Activated T-helper 1 cell treated with anti-CD3 and anti-CD28 coated beads, Interleukin-2, amount 50 U/mL, for 16 hours (primary cell): ENCODE measurements around the gene RAP1GDS1.
"Not testable (repeated sequence)": the region's sequence is repeated elsewhere in the genome, so short reads cannot be mapped to it uniquely, and the experiment has no call there.

ENCODE experiments used
- DNase-seq, 2 donors: peaks; one replicate each; pipeline ENCODE4 v3.0.0-alpha.2; 2020; ENCODE audit warnings: low read depth in 1 of 2, low spot score in 1 of 2

The RAP1GDS1 gene

DNA sequence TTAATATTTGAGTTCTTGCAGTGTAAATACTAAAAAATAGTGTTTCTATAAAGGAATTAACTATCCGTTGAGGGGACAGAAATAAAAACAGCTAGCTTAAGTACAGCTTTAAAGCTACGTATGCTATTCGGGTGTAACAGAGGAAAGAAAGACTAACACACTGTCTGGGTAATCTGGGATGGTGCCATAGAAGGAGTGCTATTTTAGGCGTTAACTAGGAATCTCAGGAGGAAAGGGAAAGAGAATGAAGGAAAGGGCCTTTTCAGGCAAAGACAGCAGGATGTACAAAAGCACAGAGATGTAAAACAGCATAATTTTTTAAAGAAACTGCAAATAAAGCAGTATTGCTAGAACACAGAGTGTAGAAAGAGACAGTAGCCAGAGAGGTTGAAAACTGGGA lies 161.8 kb downstream of the RAP1GDS1 start:
- DNase-seq: no peak

DNA sequence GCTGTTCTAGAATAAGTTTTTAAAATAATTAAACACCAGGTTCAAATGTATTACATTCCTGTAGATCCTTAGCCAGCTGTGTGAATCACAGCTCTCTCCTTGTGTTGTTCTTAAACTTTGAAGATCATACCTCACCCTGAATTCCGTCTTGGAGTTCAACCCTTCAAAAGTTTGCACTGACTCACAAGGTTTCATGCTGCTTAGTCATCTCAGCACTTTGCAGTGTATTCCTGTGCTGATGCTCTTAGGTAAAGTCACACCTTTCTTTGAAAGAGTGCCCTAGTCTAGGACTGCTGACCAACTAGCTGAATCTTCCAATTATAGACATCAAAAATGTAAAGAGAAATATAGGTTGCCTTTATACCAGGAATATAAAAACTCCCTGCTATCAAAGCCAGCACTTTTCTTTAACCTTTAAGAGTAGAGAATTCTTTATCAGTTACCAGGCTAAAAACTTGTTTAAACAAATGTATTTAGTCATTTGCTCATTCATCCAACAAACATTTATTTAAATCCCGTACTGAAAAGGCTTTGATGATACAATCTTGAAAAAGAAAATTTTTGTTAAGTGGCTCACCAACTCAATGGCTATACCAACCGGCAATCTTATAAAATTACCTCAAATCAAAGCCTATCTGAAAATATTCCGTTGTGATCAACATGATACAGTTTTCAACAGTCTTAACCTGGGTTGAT lies 169.7 kb downstream of the RAP1GDS1 start:
- DNase-seq: no peak

DNA sequence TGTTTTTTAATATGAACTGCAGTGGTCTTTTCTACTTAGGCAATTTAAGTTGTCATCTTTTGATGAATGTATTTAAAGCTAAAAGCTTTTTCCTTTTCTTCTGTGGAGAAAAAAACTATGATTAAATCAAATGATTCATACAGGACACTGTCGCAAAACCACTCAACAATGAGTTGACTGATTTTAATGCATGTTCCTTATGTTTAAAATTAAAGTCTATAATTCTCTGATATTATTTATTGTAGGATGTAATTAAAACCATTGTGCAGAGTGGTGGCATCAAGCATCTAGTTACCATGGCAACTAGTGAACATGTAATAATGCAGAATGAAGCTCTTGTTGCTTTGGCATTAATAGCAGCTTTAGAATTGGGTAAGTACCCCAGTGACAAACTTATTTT lies 172.5 kb downstream of the RAP1GDS1 start:
- DNase-seq: no peak

DNA sequence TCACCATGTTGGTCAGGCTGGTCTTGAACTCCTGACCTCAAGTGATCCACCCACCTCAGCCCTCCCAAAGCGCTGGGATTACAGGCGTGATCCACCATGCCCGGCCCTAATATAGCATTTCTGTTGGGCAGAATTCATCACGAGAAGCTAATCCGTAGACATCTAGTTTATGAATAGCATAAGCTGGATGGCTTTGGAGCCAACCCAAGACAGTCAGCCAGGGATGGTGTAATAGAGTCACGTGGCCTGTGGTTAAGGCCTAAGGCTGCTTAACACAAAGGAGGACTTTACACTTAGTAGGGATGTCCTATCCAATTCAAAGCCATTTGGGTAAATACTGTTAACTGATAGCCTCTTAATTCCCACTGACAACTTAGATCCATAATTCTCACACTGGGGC lies 173.6 kb downstream of the RAP1GDS1 start:
- DNase-seq: no peak

DNA sequence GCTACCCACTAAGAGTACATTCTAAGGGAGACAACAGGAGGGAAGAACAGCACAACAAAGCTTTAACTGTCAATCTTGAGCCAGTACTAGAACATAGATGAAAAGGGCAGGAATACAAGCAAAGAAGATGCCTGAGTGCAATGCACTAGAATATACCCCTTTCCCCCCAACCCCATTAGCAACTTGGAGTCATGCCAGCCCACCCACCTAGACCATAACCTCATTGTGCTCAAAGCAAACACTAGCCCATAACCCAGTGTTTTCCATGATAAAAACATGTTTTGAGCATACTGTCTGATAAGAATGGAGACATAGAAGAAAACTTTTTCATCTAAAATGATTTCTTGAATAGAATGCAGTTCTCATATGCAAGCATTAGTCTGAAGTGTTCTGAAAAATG lies 183.2 kb downstream of the RAP1GDS1 start:
- no peak for DNase-seq

DNA sequence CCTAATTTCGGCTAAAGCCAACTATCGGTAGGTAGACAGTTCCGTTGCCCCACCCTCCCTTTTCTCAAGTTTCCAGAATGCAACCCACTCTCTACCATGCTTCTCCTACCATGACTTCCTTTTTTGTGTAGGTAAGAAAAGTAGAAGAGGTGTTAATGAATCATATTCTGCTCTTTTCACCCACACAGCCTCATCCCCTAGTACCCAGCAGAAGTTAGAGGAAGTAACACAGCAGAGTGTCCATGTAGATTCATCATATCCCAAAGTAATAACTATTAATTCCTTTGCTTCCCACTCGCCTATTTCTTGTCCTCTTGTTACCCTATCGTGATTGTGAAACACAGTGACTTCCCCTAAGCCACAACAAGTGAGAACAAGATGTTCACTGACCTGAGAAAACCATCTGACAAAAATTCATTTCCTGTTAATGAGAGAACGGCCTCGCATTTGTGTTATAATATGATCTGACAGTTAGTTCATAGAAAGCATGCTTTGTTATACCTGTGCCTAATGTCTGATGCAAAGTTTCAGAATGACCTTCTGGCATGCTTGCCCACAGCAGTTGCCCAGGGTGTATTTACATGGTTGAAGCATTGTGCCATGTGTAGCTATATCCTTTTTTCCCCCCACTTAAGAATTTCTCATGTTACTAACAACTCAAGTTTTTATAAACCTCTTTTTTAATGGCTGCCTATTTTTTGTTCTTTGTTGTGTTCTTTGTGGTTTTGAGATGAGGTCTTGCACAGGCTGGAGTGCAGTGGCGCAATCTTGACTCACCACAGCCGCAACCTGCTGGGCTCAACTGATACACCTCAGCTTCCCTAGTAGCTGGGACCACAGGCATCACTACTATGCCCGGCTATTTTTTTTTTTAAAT lies 185.6 kb downstream of the RAP1GDS1 start:
- peak; percentile 28 to 31 for DNase-seq

DNA sequence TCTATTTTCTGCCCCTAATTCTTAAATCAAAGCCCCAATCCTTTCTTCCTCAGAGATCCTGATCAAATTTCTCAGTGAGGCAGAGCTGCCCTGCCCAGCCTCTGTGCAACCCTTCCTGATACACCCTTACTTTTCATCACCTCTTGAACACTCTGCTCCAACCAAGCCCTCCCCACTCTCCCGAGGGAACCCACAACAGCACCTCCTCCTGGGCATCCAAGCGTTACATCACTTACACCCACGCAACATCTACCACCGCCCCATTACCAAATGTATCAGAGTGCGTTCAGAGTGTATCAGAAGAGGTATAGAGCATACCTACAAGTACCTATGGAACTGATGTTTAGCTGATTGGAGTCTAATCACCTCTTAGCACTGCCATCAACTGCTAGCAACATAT lies 186.5 kb downstream of the RAP1GDS1 start:
- DNase-seq: no peak

DNA sequence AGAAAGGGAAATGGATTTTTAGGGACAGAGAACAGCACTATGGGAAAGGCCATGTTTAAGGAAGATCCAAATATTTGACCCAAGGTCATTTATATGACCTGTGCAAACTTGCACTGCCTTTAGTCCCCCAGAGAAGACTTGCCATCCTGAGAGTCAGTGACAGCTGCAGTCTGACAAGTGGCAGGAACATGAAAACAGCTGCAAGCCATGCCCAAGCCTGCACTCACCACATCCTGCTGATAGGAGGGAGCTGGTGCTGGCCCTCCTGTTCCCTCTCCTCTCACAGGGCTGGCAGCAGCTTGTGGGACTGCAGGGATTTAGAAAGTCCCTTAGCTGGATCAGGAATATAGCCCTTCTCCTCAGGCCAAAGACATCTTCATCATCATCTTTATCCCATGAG lies 187.7 kb downstream of the RAP1GDS1 start:
- DNase-seq: no peak

DNA sequence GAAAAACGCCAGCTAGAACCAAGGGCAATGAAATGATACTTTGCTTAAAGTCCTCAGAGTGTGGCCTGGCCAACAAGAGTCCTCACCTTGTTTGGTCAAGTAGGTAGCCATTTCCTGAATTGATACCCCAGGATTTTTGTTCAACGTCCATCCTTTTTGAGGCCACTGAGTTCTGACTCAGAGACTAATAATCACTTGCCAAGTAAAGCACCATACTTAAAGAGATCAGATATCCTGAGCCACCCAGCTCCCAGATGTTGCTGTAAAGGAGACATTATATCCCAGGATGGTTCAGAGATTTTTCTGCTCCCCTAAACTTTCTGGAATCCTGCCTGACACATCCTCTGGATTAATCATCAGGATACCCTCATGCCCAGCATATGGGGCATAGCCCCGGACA lies 190.9 kb downstream of the RAP1GDS1 start:
- no peak for DNase-seq

DNA sequence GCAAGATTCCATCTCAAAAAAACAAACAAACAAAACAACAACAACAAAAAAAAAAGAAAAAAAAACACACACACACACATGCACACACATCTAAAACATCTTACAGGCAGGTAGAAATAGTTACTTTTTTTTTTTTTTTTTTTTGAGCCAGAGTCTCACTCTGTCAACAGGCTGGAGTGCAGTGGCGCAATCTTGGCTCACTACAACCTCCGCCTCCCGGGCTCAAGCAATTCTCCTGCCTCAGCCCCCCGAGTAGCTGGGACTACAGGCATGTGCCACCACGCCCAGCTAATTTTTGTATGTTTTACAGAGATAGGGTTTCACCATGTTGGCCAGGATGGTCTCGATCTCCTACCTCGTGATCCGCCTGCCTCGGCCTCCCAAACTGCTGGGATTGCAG lies 196.2 kb downstream of the RAP1GDS1 start:
- DNase-seq: not testable (repeated sequence)

DNA sequence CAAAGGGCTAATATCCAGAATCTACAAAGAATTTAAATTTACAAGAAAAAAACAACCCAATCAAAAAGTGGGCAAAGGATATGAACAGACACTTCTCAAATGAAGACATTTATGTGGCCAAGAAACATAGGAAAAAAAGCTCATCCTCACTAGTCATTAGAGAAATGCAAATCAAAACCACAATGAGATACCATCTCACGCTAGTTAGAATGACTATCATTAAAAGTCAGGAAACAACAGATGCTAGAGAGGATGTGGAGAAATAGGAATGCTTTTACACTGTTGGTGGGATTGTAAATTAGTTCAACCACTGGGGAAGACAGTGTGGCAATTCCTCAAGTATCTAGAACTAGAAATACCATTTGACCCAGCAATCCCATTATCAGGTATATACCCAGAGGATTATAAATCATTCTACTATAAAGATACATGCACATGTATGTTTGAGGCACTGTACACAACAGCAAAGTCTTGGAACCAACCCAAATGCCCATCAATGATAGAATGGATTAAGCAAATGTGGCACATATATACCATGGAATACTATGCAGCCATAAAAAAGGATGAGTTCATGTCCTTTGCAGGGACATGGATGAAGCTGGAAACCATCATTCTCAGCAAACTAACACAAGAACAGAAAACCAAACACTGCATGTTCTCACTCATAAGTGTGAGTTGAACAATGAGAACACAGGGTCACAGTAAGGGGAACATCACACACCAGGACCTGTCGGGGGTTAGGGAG lies 200.1 kb downstream of the RAP1GDS1 start:
- not testable (repeated sequence) for DNase-seq

DNA sequence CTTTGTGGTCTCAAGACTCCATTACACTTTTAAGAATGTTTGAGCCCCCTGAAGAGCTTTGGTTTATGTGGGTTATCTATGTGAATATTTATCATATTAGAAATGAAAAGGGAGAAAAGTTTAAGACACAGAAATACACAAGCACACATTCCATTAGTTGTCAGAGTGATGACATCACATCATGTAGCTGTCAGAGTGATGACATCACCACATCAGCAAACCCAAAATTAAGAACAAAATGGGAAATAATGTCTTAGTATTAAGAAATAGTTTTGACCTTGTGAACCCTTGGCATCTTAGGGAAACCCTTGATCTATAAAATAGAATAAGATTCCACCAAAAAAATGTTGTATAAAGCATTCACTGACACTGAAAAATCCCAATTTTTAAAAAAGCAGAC lies 201.3 kb downstream of the RAP1GDS1 start:
- no peak for DNase-seq

DNA sequence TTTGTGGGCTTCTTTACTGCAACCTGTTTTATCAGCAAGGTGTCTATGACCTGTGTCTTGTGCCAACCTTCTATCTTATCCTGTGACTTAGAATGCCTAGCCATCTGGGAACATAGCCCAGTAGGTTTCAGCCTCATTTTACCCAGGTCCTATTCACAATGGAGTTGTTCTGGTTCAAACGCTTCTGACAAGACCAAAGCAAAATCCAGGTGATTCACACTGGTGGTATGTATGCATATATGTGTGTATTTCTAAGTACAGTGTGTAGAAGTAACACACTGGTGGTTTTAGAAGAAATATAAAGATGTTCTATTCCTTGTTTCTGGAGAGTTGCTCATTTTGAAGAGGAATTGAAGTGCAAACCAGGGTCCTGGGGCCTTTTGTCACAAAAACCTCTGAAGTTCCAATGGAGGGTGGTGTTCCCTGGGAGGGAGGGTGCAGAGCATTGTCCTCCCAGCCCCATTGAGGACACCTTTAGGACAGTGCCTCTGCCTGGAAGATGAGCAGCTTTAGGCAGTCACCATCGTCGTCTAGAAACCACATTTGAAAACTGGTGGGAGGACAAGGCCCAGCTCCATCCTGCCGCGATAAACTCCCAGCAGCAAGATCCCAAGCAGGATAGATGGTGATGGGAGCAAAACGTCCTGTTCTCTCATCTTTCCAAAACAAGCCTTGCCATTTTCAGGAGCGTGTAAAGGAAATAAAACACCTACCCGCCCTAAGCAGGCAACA lies 205.8 kb downstream of the RAP1GDS1 start:
- DNase-seq: no peak

DNA sequence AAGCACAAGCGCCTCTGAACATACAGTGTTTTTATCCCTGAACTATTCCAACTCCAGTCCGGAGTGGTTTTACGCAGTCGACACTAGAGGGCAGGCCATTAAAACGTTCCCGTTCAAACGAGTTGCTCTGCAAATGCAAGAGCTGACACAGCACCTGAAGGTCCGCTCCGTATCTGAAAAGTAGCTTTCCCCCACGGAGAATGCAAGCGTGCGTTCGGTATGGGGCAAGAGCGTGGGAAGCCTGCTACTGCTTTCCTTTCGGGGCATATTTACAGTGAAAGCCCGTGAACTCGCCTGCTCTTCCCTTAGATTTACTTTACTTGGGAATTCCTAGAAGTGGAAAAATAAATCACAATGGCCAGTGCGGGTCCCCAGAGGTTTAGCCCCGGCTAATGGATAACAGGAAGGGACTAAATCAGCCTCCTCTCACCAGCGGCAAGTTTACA lies 206.5 kb downstream of the RAP1GDS1 start:
- peak; percentile 37 to 44 for DNase-seq

DNA sequence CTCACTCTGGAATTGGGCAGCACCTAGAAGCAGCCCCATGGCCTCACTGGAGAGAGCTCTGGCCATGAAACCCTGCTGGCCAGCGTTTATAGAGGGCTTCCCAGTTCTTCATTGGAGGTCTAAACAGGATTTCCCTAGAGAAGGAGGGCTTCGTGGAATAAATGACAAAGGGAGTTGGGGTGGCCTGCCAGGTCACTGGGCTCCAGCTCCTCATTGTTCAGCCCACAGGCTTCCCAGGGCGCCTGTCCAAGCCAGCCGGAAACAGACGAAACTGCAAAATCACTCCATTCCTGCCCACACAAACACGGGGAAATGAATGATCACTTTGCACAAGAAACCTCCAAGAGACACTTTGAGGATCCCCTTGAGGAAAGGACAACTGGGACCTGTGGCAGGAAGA lies 207.5 kb downstream of the RAP1GDS1 start:
- DNase-seq: no peak

DNA sequence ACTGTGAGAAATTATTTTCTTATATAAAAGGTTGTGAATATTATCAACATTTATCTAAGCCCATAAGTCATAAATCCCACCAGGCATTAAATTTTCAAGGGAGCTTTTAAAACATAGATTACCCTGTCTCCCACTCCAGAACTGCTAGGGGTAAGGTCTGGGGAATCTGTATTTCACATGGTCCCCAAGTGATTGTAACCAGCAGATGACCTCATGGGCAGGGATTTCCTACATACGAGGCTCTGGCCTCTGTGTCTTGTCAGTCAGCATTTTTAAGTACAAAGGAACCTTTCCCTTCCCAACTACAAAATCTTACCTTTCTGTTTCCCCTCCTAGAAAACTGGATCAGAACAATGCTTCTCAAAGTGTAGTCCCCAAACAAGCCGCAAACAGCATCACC lies 208.6 kb downstream of the RAP1GDS1 start:
- DNase-seq: no peak

DNA sequence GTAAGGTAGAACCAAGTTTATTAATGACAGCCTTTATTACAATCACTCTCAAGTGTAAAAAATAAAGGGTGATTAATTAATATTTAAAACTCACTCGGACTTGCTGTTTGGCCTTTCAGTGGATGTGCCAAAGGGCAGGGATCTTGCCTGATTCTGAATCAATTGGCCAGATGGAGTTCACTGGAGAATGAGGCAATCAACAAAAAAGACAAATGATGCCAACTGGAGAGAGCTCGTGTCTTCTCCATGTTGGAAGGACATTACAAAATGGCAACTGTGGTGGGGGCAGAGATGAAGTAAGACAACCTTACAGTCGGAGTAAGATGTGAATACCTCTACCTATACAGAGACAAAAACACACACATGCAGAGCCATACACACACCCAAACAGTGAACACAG lies 209.2 kb downstream of the RAP1GDS1 start:
- DNase-seq: no peak

DNA sequence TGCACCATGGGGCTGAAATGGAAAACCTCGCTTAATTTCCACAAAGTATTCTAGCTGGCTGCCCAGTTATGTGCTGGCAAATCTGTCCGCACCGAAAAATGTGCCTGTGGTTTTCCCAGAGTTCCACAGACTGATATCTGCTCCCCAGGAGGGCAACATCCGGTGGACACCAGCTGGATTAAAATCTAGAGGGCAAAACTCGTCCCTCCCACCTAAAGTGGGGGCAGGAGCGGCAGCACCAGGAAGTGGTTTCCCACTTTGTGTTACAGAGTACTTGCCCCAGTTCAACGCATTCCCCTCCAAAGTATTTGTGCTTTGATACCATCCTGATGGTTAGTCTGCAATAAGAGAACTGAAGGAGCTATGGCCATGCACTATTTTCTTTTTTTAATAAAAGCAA lies 209.6 kb downstream of the RAP1GDS1 start:
- DNase-seq: no peak

DNA sequence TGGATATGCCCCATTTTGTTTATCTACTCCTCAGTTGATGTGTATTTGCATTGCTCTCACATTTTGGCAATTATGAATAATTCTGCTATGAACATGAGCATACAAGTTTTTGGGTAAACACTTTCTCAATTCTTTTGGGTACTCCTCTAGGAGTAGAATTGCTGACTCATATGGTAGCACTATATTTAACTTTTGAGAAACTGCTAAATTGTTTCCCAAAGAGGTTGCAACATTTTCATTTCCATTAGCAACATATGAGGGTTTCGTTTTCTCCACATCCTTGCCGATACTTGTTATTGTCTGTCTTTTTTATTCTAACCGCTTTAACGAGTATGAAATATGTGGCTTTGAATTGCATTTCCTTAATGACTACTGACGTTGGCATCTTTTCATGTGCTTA lies 211.9 kb downstream of the RAP1GDS1 start:
- DNase-seq: no peak

DNA sequence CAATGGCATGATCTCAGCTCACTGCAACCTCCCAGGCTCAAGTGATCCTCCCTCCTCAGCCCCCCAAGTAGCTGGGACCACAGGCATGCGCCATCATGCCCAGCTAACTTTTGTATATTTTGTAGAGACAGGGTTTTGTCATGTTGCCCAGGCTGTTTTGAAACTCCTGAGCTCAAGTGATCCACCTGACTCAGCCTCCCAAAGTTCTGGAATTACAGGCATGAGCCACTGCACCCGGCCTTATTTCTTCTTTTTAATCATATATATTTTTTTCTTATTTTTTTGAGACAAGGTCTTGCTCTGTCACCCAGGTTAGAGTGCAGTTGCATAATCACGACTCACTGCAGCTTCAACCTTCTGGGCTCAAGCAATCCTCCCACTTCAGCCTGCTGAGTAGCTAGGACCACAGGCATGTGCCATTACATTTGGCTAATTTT lies 213.2 kb downstream of the RAP1GDS1 start:
- no peak for DNase-seq

DNA sequence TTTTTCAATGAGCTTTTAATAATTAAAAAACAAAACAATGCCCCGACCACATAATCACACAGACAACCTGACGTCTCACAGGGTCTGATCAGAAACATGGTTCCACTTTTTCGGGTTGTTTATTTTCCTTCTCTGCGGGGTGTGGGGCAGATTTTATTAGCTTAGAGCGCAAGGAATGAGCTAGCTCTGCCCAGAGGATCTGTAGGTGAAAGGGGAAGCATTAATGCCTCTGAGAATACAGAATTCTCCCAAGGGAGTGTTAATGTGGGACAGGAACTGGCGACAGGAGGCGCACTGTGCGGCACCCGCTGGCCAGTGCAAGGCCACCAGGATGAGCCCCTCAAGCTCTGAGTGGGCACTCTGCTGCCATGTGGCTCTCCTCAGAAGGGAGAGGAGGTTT lies 215.7 kb downstream of the RAP1GDS1 start:
- DNase-seq: no peak
